Pancreas (tissue), 10 donors: Measurements from ENCODE around the gene TMEM87A. TPM values are rescaled to one million over a fixed set of nuclear protein-coding genes. Genes with fewer than 3 reads are reported as not detected.
A peak's percentile ranks its signal among the peaks of the same experiment; 100 is the strongest.
"Not testable (repeated sequence)": the region's sequence is repeated elsewhere in the genome, so short reads cannot be mapped to it uniquely, and the experiment has no call there.

ENCODE experiments used
- ATAC-seq, 4 donors: fragments of 200-7000 bp; cut with Tn5 transposase; one replicate each; pipeline versions ENCODE4 v1.8.0 to v1.9.1; 2020; ENCODE audit warnings: mild to moderate bottlenecking in 4 of 4, moderate library complexity in 4 of 4
- DNase-seq, 6 donors: peaks; one replicate each; pipeline ENCODE4 v3.0.0-alpha.2; 2020
- FAIRE-seq: peaks from 2 replicates; lab custom pipeline; 2012; peaks lifted over from hg19 to GRCh38; lab: Jason Lieb, UNC
- H3K27ac ChIP-seq, 4 donors: fragments of 200-600 bp; sonication (generic); 1 replicate in 3 of 4; 2 replicates in 1 of 4; pipeline versions ENCODE4 v1.5.0 to v1.8.0; 2020
- H3K27me3 ChIP-seq, 4 donors: fragments of 200-600 bp; one replicate each; pipeline ENCODE4 v1.8.0; 2021
- H3K36me3 ChIP-seq, 3 donors: fragments of 200-600 bp; sonication (generic) in 1 of 3; one replicate each; pipeline versions ENCODE4 v1.5.0 to v1.8.0; 2020 to 2021
- H3K4me1 ChIP-seq, 3 donors: fragments of 200-600 bp; one replicate each; pipeline ENCODE4 v1.8.0; 2021
- H3K4me3 ChIP-seq, 4 donors: fragments of 200-600 bp; sonication (generic) in 2 of 4; one replicate each; pipeline versions ENCODE4 v1.5.0 to v1.8.0; 2020 to 2021
- H3K9me3 ChIP-seq, 4 donors: fragments of 200-600 bp; one replicate each; pipeline ENCODE4 v1.8.0; 2021
- CTCF ChIP-seq, 4 donors: fragments of 200-600 bp; sonication (generic) in 3 of 4; IDR thresholded peaks; one replicate each; pipeline versions ENCODE4 v1.5.0 to v1.8.0; 2021; ENCODE audit warnings: antibody characterized with exemption in 4 of 4
- WGBS, 2 donors: extraction: QIAGEN DNeasy Blood & Tissue Kit; methylation state at CpG; one replicate each; pipeline ENCODE4 v1.1.7; 2013; 5-methylcytosine and 5-hydroxymethylcytosine counted together
- intact Hi-C, 3 donors: fragments of 100-400 bp; cut with DNase I; formaldehyde crosslinking; loops; one replicate each; pipeline versions ENCODE4 v1.11.1 to v1.14.2; 2022
- polyA plus RNA-seq, 2 donors: library from polyadenylated mRNA; stranded (reverse); fragments of 200-250 nt; gene quantifications; one replicate each; pipeline ENCODE4 v1.2.3, GENCODE V29; 2013
- total RNA-seq, 6 donors: library from RNA; stranded (reverse); fragmentation: NEBNext Ultra II Directional in 4 of 6; extraction: Animal tissue kit (Norgen Biotek cat#: 25700) in 4 of 6; gene quantifications; one replicate each; pipeline versions ENCODE4 v1.2.1 to v1.2.4, GENCODE V29; 2021 to 2023
- donor health status: healthy with polysubstance abuse.
- donor health status: DM: no; HTN: no; CAD: no; lungs with moderate emphysema.
- donor health status: DM: no; HTN: no; CAD: no.
- donor health status: control.
- donor health status: control.
- donor health status: Bipolar disorder and iron deficiency.
- donor health status: DM: yes; HTN: yes; CAD: no.
- donor health status: DM: no; HTN: no; CAD: no.
- donor health status: DM: no; HTN: no; CAD: no.
- donor health status: DM: yes; HTN: yes; CAD: no.

Gene TMEM87A
- total and polyA plus RNA-seq, 8 donors: 12.2 to 32.1 (median 23.1) TPM

GRCh38 chr15:42231088-42231487, 42.1 kb downstream of the TMEM87A start:
- intact Hi-C loops: no loop called here
- no peak overlapping the region for H3K27ac ChIP-seq
- DNase-seq (no peak), ATAC-seq (no peak), FAIRE-seq (no peak)
- TF ChIP-seq CTCF (IDR thresholded peaks at IDR 0.05): no peak
- peaks cover 0 to 56% (median 7%) of the 10 kb centered on the region in 3 donors for H3K36me3 ChIP-seq
- H3K9me3 ChIP-seq: no peaks in the 10 kb centered on the region
- H3K27me3 ChIP-seq: no peaks in the 10 kb centered on the region
- 95 to 98% methylated on average over 1 of the region's 1 CpG for WGBS, 2 donors
- H3K4me3 ChIP-seq: no peak overlapping the region
- no peaks in the 10 kb centered on the region for H3K4me1 ChIP-seq

GRCh38 chr15:42228981-42229380, 44.3 kb downstream of the TMEM87A start:
- not testable (repeated sequence) for FAIRE-seq, DNase-seq, H3K27ac ChIP-seq, H3K4me3 ChIP-seq, H3K4me1 ChIP-seq, H3K9me3 ChIP-seq, ATAC-seq, H3K27me3 ChIP-seq
- H3K36me3 ChIP-seq: peaks cover 0 to 56% (median 13%) of the 10 kb centered on the region in 3 donors
- 94 to 97% methylated on average over 5 of the region's 5 CpGs for WGBS, 2 donors
- intact Hi-C loops: loop anchor here in 1 of 3 donors (10.0 kb wide), 1 partner anchor 64 kb away; no protein-coding TSS in a partner anchor

- DNase-seq (no peak), ATAC-seq (no peak), FAIRE-seq (no peak)
- no peaks in the 10 kb centered on the region for H3K4me1 ChIP-seq
- H3K27me3 ChIP-seq: no peaks in the 10 kb centered on the region
- WGBS, 2 donors: 14 to 26% methylated on average over 1 of the region's 1 CpG
- TF ChIP-seq CTCF (IDR thresholded peaks at IDR 0.05): no peak
- no peak overlapping the region for H3K4me3 ChIP-seq
- peaks cover 0 to 51% (median 13%) of the 10 kb centered on the region in 3 donors for H3K36me3 ChIP-seq
- intact Hi-C loops: loop anchor here in 1 of 3 donors (10.0 kb wide), 1 partner anchor 63 kb away; no protein-coding TSS in a partner anchor
- H3K27ac ChIP-seq: no peak overlapping the region
- no peaks in the 10 kb centered on the region for H3K9me3 ChIP-seq
Measured at GRCh38 chr15:42228036-42228435, 45.2 kb downstream of the TMEM87A start.

- ATAC-seq: peak in 2 of 4 donors; percentile 45 to 71
- intact Hi-C loops: loop anchor here in 1 of 3 donors (10.0 kb wide), 1 partner anchor 62 kb away; no protein-coding TSS in a partner anchor
- Histone ChIP-seq H3K27me3 (no peaks in the 10 kb centered on the region), H3K4me3 (no peak overlapping the region), H3K36me3 (peaks cover 0 to 39% (median 13%) of the 10 kb centered on the region in 3 donors), H3K9me3 (no peaks in the 10 kb centered on the region), H3K4me1 (no peaks in the 10 kb centered on the region), H3K27ac (no peak overlapping the region)
- DNase-seq: no peak
- 87 to 91% methylated on average over 5 of the region's 5 CpGs for WGBS, 2 donors
- FAIRE-seq: no peak
- no peak for TF ChIP-seq CTCF (IDR thresholded peaks at IDR 0.05)
Measured at GRCh38 chr15:42226648-42227047, 46.6 kb downstream of the TMEM87A start.

- Histone ChIP-seq H3K36me3 (peaks cover 0 to 52% (median 14%) of the 10 kb centered on the region in 3 donors), H3K27ac (no peak overlapping the region), H3K4me3 (no peak overlapping the region), H3K27me3 (no peaks in the 10 kb centered on the region), H3K4me1 (no peaks in the 10 kb centered on the region), H3K9me3 (no peaks in the 10 kb centered on the region)
- TF ChIP-seq CTCF (IDR thresholded peaks at IDR 0.05): no peak
- DNase-seq: no peak
- FAIRE-seq: no peak
- intact Hi-C loops: loop anchor here in 1 of 3 donors (10.0 kb wide), 1 partner anchor 55 kb away; no protein-coding TSS in a partner anchor
- no peak for ATAC-seq
- WGBS, 2 donors: 49 to 50% methylated on average over 2 of the region's 2 CpGs
Measured at GRCh38 chr15:42220216-42220615, 53.0 kb downstream of the TMEM87A start.
